AG09319 (cell line): ENCODE results near the gene ARNT2.

Experiments used
- DNase-seq: peaks from one replicate; pipeline ENCODE4 v3.0.0-alpha.2; 2010; ENCODE audit warnings: low read depth; ENCODE audit errors: extremely low read depth
- CTCF ChIP-seq: IDR thresholded peaks from 2 replicates; pipeline ENCODE4 v1.5.1; 2011; ENCODE audit warnings: low read depth, mild to moderate bottlenecking, inconsistent platforms, low read length, moderate library complexity

ARNT2 gene

GRCh38 chr15:80593486-80594030 is 189.4 kb downstream of the ARNT2 start:
- no peak for DNase-seq
- TF ChIP-seq CTCF, result no peak

- no peak for DNase-seq
These were observed 190.1 kb downstream of the ARNT2 start for GRCh38 chr15:80594091-80594889.

GRCh38 chr15:80595396-80595795 is 191.2 kb downstream of the ARNT2 start:
- no peak for TF ChIP-seq CTCF
- DNase-seq, result no peak

More at GRCh38 chr15:80594091-80594889, 190.1 kb downstream of the ARNT2 start:
- TF ChIP-seq CTCF, result no peak

GRCh38 chr15:80596521-80596976 is 192.4 kb downstream of the ARNT2 start:
- TF ChIP-seq CTCF, result no peak
- no peak for DNase-seq

- no peak for TF ChIP-seq CTCF
- DNase-seq, result no peak
These were observed 192.9 kb downstream of the ARNT2 start for GRCh38 chr15:80597076-80597475.

- no peak for DNase-seq
- TF ChIP-seq CTCF, result no peak
These were observed 195.2 kb downstream of the ARNT2 start for GRCh38 chr15:80599359-80599758.

GRCh38 chr15:80600626-80601025 is 196.4 kb downstream of the ARNT2 start:
- no peak for DNase-seq
- no peak for TF ChIP-seq CTCF
